GM19099 (cell line): ENCODE data around the gene TMEM271.

Experiments used
- POLR2A ChIP-seq: IDR thresholded peaks from 3 replicates; pipeline ENCODE4 v1.6.1; 2011; ENCODE audit warnings: low read depth; ENCODE audit not compliant: insufficient read length; ENCODE audit errors: extremely low read depth

TMEM271 gene

GRCh38 chr4:535181-535923, 40.7 kb downstream of the TMEM271 start:
- no peak for TF ChIP-seq POLR2A

GRCh38 chr4:534576-535151, 41.4 kb downstream of the TMEM271 start:
- no peak for TF ChIP-seq POLR2A

- no peak for TF ChIP-seq POLR2A
Observed at GRCh38 chr4:534101-534575, 42.0 kb downstream of the TMEM271 start.

GRCh38 chr4:533318-534100, 42.6 kb downstream of the TMEM271 start:
- TF ChIP-seq POLR2A: no peak

- TF ChIP-seq POLR2A: no peak
Observed at GRCh38 chr4:532588-533317, 43.3 kb downstream of the TMEM271 start.

GRCh38 chr4:531721-532565, 44.2 kb downstream of the TMEM271 start:
- TF ChIP-seq POLR2A: no peak

GRCh38 chr4:531076-531475, 45.0 kb downstream of the TMEM271 start:
- no peak for TF ChIP-seq POLR2A

- no peak for TF ChIP-seq POLR2A
Observed at GRCh38 chr4:530017-530781, 45.9 kb downstream of the TMEM271 start.

- TF ChIP-seq POLR2A: no peak
Observed at GRCh38 chr4:529563-529962, 46.5 kb downstream of the TMEM271 start.

GRCh38 chr4:528835-529234, 47.3 kb downstream of the TMEM271 start:
- TF ChIP-seq POLR2A: no peak

GRCh38 chr4:528296-528695, 47.8 kb downstream of the TMEM271 start:
- TF ChIP-seq POLR2A: no peak

GRCh38 chr4:526971-527460, 49.1 kb downstream of the TMEM271 start:
- no peak for TF ChIP-seq POLR2A

- TF ChIP-seq POLR2A: no peak
Observed at GRCh38 chr4:526189-526909, 49.7 kb downstream of the TMEM271 start.

GRCh38 chr4:525660-526059, 50.4 kb downstream of the TMEM271 start:
- no peak for TF ChIP-seq POLR2A
